ENCODE data around the gene GPER1. TPM values are rescaled to one million over a fixed set of nuclear protein-coding genes. Genes with fewer than 3 reads are reported as not detected.

Gene GPER1
- total RNA-seq, 4 donors from 2014 or later, result 7.1 to 20.2 (median 7.8) TPM

GRCh38 chr7:1064581-1064980, 23.3 kb upstream of the GPER1 start:
- no peak for ATAC-seq

DNA sequence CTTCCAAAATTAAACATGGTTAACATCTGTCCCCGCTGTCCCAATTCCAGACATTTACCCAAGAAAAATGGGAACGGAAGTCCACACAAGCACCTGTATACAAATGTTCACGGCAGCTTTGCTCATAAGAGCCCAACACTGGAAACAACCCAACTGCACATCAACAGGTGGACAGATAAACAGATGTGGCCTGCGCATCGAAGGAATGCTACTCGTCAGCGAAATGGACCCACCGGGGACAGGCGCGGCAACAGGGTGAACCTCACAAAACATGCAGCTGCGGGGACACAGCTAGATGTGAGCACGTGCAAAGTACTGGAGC, 22.7 kb upstream of the GPER1 start:
- Histone ChIP-seq H3K9me3 (no peaks in the 10 kb centered on the region), H3K27me3 (no peaks in the 10 kb centered on the region), H3K36me3 (no peaks in the 10 kb centered on the region), H3K4me3 (peak overlapping the region in 1 of 2 donors; percentile 37), H3K4me1 (peaks cover 0 to 32% (median 18%) of the 10 kb centered on the region in 3 donors), H3K27ac (no peak overlapping the region)
- no peak for TF ChIP-seq CTCF (IDR thresholded peaks at IDR 0.05)
- TF ChIP-seq EP300 (IDR thresholded peaks at IDR 0.05), result no peak
- TF ChIP-seq POLR2A (IDR thresholded peaks at IDR 0.05), result no peak
- TF ChIP-seq POLR2AphosphoS5 (IDR thresholded peaks at IDR 0.05), result no peak
- ATAC-seq, result no peak
- WGBS, 2 donors (ENCODE audit: low coverage in 1 of 2), result 64% methylated on average over 5 of the region's 12 CpGs; no CpG with 5 or more reads in 1 of the 2 donors

More at GRCh38 chr7:1064581-1064980, 23.3 kb upstream of the GPER1 start:
- Histone ChIP-seq H3K9me3 (no peaks in the 10 kb centered on the region), H3K4me1 (peaks cover 0 to 39% (median 20%) of the 10 kb centered on the region in 3 donors), H3K36me3 (no peaks in the 10 kb centered on the region), H3K4me3 (no peak overlapping the region), H3K27me3 (no peaks in the 10 kb centered on the region), H3K27ac (no peak overlapping the region)
- WGBS, 2 donors (ENCODE audit: low coverage in 1 of 2), result no CpG with 5 or more reads among the region's 13 CpGs
- TF ChIP-seq POLR2AphosphoS5 (IDR thresholded peaks at IDR 0.05) (no peak), POLR2A (IDR thresholded peaks at IDR 0.05) (no peak), EP300 (IDR thresholded peaks at IDR 0.05) (no peak), CTCF (IDR thresholded peaks at IDR 0.05) (no peak)

DNA sequence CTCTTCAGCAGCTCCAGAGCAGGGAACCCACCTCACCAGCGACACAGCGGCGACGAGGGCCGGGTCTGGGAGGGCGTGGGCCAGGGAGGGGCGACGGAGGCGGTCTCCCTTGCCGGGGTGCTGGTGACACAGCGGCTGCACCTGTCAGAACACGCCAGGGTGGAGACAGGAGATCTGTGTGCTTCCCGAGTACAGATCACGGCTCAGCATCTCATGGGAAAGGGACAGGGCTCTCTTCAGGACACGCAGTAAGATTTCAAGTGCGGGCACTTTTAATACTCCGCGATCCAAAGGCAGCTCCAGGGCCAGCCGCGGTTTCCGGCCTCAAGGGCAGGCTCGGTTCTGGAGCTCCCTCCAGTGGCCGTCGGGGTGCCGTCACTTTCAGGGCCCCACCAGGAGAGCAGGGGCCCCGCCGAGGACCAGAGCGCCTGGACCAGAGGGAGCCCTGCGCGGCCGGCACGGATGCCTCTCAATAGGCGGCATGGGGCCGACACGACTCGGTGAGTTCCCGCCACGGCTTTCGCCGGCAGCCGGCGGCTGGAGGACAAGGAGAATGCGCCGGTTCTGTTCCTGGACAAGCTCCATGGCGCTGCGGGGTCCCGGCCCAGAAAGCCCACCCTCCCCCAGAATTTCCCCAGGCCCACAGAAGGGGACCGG, 22.2 kb upstream of the GPER1 start:
- Histone ChIP-seq H3K27ac (no peak overlapping the region), H3K4me1 (peaks cover 0 to 27% (median 15%) of the 10 kb centered on the region in 3 donors), H3K9me3 (no peaks in the 10 kb centered on the region), H3K27me3 (no peaks in the 10 kb centered on the region), H3K4me3 (peak overlapping the region in 1 of 2 donors; percentile 37), H3K36me3 (no peaks in the 10 kb centered on the region)
- 0% methylated on average over 8 of the region's 48 CpGs; no CpG with 5 or more reads in 1 of the 2 donors for WGBS, 2 donors (ENCODE audit: low coverage in 1 of 2)
- peak in 3 of 4 experiments; percentile 97 to 99 (median 98) for TF ChIP-seq CTCF (IDR thresholded peaks at IDR 0.05)
- no peak for TF ChIP-seq POLR2AphosphoS5 (IDR thresholded peaks at IDR 0.05)
- ATAC-seq, result peak; percentile 89

DNA sequence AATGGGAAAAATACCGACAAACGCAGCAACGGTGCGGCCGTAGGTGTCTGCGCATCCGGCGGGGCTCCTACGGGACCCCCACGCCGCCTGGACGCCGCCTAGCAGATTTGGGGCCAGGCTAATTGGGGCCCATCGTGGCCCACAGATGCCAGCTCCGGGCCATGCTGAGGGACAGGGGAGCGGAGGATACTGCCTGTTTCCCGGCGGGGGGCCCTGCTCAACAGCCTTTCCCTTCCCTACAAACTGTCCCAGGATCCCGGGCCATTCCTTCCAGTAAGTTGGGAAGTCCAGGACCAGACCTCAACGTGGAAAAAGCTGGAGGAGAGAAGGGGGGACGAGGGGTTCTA, 21.7 kb upstream of the GPER1 start:
- H3K27ac ChIP-seq, result no peak overlapping the region
- no peaks in the 10 kb centered on the region for H3K9me3 ChIP-seq
- H3K4me1 ChIP-seq, result peaks cover 0 to 22% (median 11%) of the 10 kb centered on the region in 3 donors
- 56% methylated on average over 3 of the region's 21 CpGs; no CpG with 5 or more reads in 1 of the 2 donors for WGBS, 2 donors (ENCODE audit: low coverage in 1 of 2)
- peak overlapping the region in 1 of 2 donors; percentile 37 for H3K4me3 ChIP-seq
- no peaks in the 10 kb centered on the region for H3K36me3 ChIP-seq
- no peak for TF ChIP-seq POLR2A (IDR thresholded peaks at IDR 0.05)
- TF ChIP-seq POLR2AphosphoS5 (IDR thresholded peaks at IDR 0.05), result no peak
- no peak for TF ChIP-seq CTCF (IDR thresholded peaks at IDR 0.05)
- TF ChIP-seq EP300 (IDR thresholded peaks at IDR 0.05), result no peak
- H3K27me3 ChIP-seq, result no peaks in the 10 kb centered on the region
- no peak for ATAC-seq

- Histone ChIP-seq H3K36me3 (no peaks in the 10 kb centered on the region), H3K4me1 (peaks cover 0 to 26% (median 11%) of the 10 kb centered on the region in 3 donors), H3K27ac (no peak overlapping the region), H3K4me3 (no peak overlapping the region), H3K27me3 (no peaks in the 10 kb centered on the region), H3K9me3 (no peaks in the 10 kb centered on the region)
- no CpG with 5 or more reads among the region's 14 CpGs for WGBS, 2 donors (ENCODE audit: low coverage in 1 of 2)
- no peak for ATAC-seq
- TF ChIP-seq POLR2A (IDR thresholded peaks at IDR 0.05) (no peak), CTCF (IDR thresholded peaks at IDR 0.05) (no peak), EP300 (IDR thresholded peaks at IDR 0.05) (no peak), POLR2AphosphoS5 (IDR thresholded peaks at IDR 0.05) (no peak)
Observed at GRCh38 chr7:1068013-1068412, 19.9 kb upstream of the GPER1 start.
